IMR-90 (cell line): ENCODE results near the gene NAA10. TPM values are rescaled to one million over a fixed set of nuclear protein-coding genes. Genes with fewer than 3 reads are reported as not detected.

Source experiments
- ATAC-seq: fragments of 200-7000 bp; cut with Tn5 transposase; 2 replicates; pipeline ENCODE4 v1.9.1; 2020; ENCODE audit warnings: low read depth, mild to moderate bottlenecking, moderate library complexity
- BruUV-seq: library from RNA; stranded (reverse); fragments of 400-500 nt; replicated peaks from 2 replicates; lab custom pipeline; 2021; lab: Mats Ljungman, UMichigan
- CTCF ChIA-PET: fragments of 300-600 bp; formaldehyde crosslinking; extraction: SDS; loops from one replicate; lab custom pipeline; 2021; ENCODE audit warnings: antibody characterized with exemption; lab: Yijun Ruan, JAX
- POLR2A ChIA-PET: fragments of 300-600 bp; sonication (Branson Sonifier 250); formaldehyde crosslinking; loops from one replicate; lab custom pipeline; 2022; ENCODE audit warnings: antibody characterized with exemption; ENCODE audit not compliant: unreplicated experiment; lab: Charles Lee
- DNase-seq: peaks from one replicate; pipeline ENCODE4 v3.0.0; 2013
- H2AFZ ChIP-seq: replicated peaks from 2 replicates; pipeline ENCODE3; 2013; ENCODE audit warnings: low read length, mild to moderate bottlenecking; ENCODE audit not compliant: poor library complexity
- H2AK5ac ChIP-seq: 2 replicates; pipeline ENCODE4 v1.6.1; 2013; ENCODE audit warnings: low read depth, low read length, inconsistent platforms
- H2AK9ac ChIP-seq: replicated peaks from 2 replicates; pipeline ENCODE3; 2013; ENCODE audit warnings: mild to moderate bottlenecking, low read depth, low read length, moderate library complexity; ENCODE audit not compliant: poor library complexity
- H2BK120ac ChIP-seq: 2 replicates; pipeline ENCODE4 v1.6.1; 2013; ENCODE audit warnings: low read depth, low read length, inconsistent platforms
- H2BK15ac ChIP-seq: 3 replicates; pipeline ENCODE4 v1.6.1; 2013; ENCODE audit warnings: low read depth, low read length, inconsistent platforms
- H2BK20ac ChIP-seq: 2 replicates; pipeline ENCODE4 v1.6.1; 2013; ENCODE audit warnings: low read depth, mild to moderate bottlenecking, inconsistent platforms, low read length, moderate library complexity
- H2BK5ac ChIP-seq: 2 replicates; pipeline ENCODE4 v1.6.1; 2013; ENCODE audit warnings: mild to moderate bottlenecking, low read depth, low read length, inconsistent platforms; ENCODE audit not compliant: poor library complexity, severe bottlenecking
- H3K14ac ChIP-seq: replicated peaks from 2 replicates; pipeline ENCODE4 v1.6.1; 2013; ENCODE audit warnings: low read depth, low read length, inconsistent platforms
- H3K18ac ChIP-seq: 2 replicates; pipeline ENCODE4 v1.6.1; 2013; ENCODE audit warnings: low read depth, low read length, control low read depth
- H3K23ac ChIP-seq: 2 replicates; pipeline ENCODE4 v1.6.1; 2013; ENCODE audit warnings: low read depth, low read length, inconsistent platforms
- H3K27ac ChIP-seq: 2 replicates; pipeline ENCODE4 v1.5.1; 2013; ENCODE audit warnings: mild to moderate bottlenecking, control low read depth, low read length; ENCODE audit not compliant: insufficient read depth
- H3K27me3 ChIP-seq: 2 replicates; pipeline ENCODE4 v1.6.1; 2013; ENCODE audit warnings: low read length; ENCODE audit not compliant: control insufficient read depth, insufficient read depth
- H3K36me3 ChIP-seq: 2 replicates; pipeline ENCODE4 v1.6.1; 2013; ENCODE audit warnings: low read length, mixed read lengths; ENCODE audit not compliant: control insufficient read depth, insufficient read depth
- H3K4ac ChIP-seq: 2 replicates; pipeline ENCODE4 v1.6.1; 2013; ENCODE audit warnings: low read depth, low read length, inconsistent platforms
- H3K4me1 ChIP-seq: 2 replicates; pipeline ENCODE4 v1.6.1; 2013; ENCODE audit warnings: low read length, mixed read lengths; ENCODE audit not compliant: control insufficient read depth, insufficient read depth
- H3K4me2 ChIP-seq: 2 replicates; pipeline ENCODE4 v1.6.1; 2013; ENCODE audit warnings: low read depth, mild to moderate bottlenecking, control low read depth, low read length, moderate library complexity
- H3K4me3 ChIP-seq: 2 replicates; pipeline ENCODE4 v1.5.1; 2013; ENCODE audit warnings: low read depth, mild to moderate bottlenecking, control low read depth, low read length, moderate library complexity; ENCODE audit not compliant: insufficient read depth
- H3K56ac ChIP-seq: 2 replicates; pipeline ENCODE4 v1.6.1; 2013; ENCODE audit warnings: low read length, inconsistent platforms; ENCODE audit not compliant: insufficient read depth; ENCODE audit errors: extremely low read depth
- H3K79me1 ChIP-seq, 2 experiments: 2 replicates each; pipeline ENCODE4 v1.6.1; 2013; ENCODE audit warnings: low read length in 2 of 2, inconsistent platforms in 1 of 2, low read depth in 1 of 2
- H3K9ac ChIP-seq: 2 replicates; pipeline ENCODE4 v1.6.1; 2013; ENCODE audit warnings: low read depth, low read length, control low read depth
- H3K9me1 ChIP-seq: 2 replicates; pipeline ENCODE4 v1.6.1; 2013; ENCODE audit warnings: low read length, inconsistent platforms; ENCODE audit not compliant: insufficient read depth
- H3K9me3 ChIP-seq: 2 replicates; pipeline ENCODE4 v1.6.1; 2013; ENCODE audit warnings: low read length; ENCODE audit not compliant: control insufficient read depth, insufficient read depth
- H4K20me1 ChIP-seq: 2 replicates; pipeline ENCODE4 v1.6.1; 2013; ENCODE audit warnings: low read length, inconsistent platforms; ENCODE audit not compliant: insufficient read depth
- H4K5ac ChIP-seq: 2 replicates; pipeline ENCODE4 v1.6.1; 2013; ENCODE audit warnings: mild to moderate bottlenecking, low read depth, low read length, control low read depth
- H4K8ac ChIP-seq, 2 experiments: 2 replicates each; pipeline ENCODE4 v1.6.1; 2013; ENCODE audit warnings: low read depth in 2 of 2, low read length in 2 of 2, control low read depth in 1 of 2, inconsistent platforms in 1 of 2
- H4K91ac ChIP-seq: 2 replicates; pipeline ENCODE4 v1.6.1; 2013; ENCODE audit warnings: low read depth, low read length, inconsistent platforms; ENCODE audit not compliant: insufficient read depth
- CHD1 ChIP-seq: IDR thresholded peaks from 2 replicates; pipeline ENCODE4 v1.6.1; 2012; ENCODE audit warnings: low read depth, low read length, improper control_type of control experiment
- FOS ChIP-seq: fragments of 150-350 bp; IDR thresholded peaks from 2 replicates; pipeline ENCODE4 v1.6.1; 2016; ENCODE audit warnings: low read depth, low read length
- MXI1 ChIP-seq: IDR thresholded peaks from 2 replicates; pipeline ENCODE4 v1.6.1; 2012; ENCODE audit warnings: low read depth, mild to moderate bottlenecking, low read length, moderate library complexity, borderline replicate concordance
- POLR2A ChIP-seq: IDR thresholded peaks from 2 replicates; pipeline ENCODE4 v1.6.1; 2012; ENCODE audit warnings: mild to moderate bottlenecking, low read depth, low read length
- RAD21 ChIP-seq: IDR thresholded peaks from 2 replicates; pipeline ENCODE4 v1.6.1; 2012; ENCODE audit warnings: low read length, improper control_type of control experiment
- WGBS, 2 experiments: methylation state at CpG; one replicate each; pipeline versions ENCODE4 v1.1.5 to v1.1.7; 2013; ENCODE audit warnings: missing lambda C conversion rate in 2 of 2; ENCODE audit not compliant: insufficient read length in 1 of 2; ENCODE audit errors: extremely low coverage in 2 of 2; 5-methylcytosine and 5-hydroxymethylcytosine counted together
- dilution Hi-C: fragments of 300-500 bp; cut with HindIII; formaldehyde crosslinking; loops from one replicate; pipeline ENCODE4 v1.14.3; 2018; ENCODE audit warnings: low sequenced_read_pairs; ENCODE audit not compliant: unreplicated experiment
- in situ Hi-C: fragments of 300-500 bp; cut with MboI; formaldehyde crosslinking; loops from 3 replicates; pipeline ENCODE4 v1.14.3; 2019; ENCODE audit warnings: low sequenced_read_pairs, inconsistent platforms, mixed read lengths
- intact Hi-C: fragments of 100-400 bp; cut with micrococcal nuclease; formaldehyde crosslinking; loops from 2 replicates; pipeline ENCODE4 v1.10.0; 2022
- polyA plus RNA-seq, 3 experiments: library from polyadenylated mRNA; depleted of rRNA; stranded (reverse); fragments of >200 nt; gene quantifications; 2 replicates each; pipeline ENCODE4 v1.2.3, GENCODE V29; 2012; ENCODE audit warnings: low replicate concordance in 1 of 3
- total RNA-seq: library from RNA; depleted of rRNA; stranded (reverse); fragments of >200 nt; gene quantifications from 2 replicates; pipeline ENCODE4 v1.2.3, GENCODE V29; 2012

Gene NAA10
- total and polyA plus RNA-seq, 2 of the 4 experiments (the other 2 are of a cell fraction), result 98.6 to 172 TPM

DNA sequence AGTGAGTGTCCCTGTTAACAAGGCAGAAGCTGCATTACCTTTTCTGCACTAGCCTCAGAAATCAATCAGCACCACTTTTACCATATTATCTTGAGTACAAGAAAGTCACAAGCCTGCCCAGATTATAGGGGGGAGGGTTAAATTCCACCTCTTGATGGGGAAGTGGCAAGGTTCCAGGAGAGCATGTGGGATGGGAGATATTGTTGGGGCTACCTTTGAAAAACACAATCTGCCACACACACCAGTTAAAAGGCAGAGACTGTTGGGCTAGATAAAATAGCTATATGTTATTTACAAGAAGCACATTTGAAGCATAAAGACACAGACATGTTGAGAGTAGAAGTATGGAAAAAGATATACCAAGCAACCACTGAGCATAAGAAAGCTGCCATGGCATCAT is 36.9 kb downstream of the NAA10 start (continued):
- TF ChIP-seq CHD1 (no peak), FOS (no peak)

DNA sequence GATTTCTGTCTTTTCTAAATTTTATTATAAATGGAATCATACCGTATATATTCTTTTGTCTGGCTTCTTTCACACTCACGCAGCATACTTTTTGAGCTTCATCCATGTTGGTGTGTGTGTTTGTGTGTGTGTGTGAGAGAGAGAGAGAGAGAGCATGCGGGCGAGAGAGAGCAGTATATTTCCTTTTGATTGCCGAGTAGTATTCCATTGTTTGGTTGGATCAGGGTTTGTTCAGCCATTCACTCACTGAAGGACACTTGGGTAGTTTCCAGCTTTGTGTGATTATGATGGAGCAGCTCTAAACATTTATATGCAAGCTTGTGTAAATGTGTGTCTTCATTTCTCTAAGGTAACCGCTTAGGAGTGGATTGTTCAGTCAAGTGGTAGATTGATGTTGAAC is 45.7 kb downstream of the NAA10 start:
- Histone ChIP-seq H3K4me3 (no peak overlapping the region), H3K27me3 (peaks cover 65% of the 10 kb centered on the region), H2BK5ac (no peak overlapping the region), H3K79me1 (no peaks in the 10 kb centered on the region), H4K5ac (no peak overlapping the region), H3K4me1 (no peaks in the 10 kb centered on the region), H3K27ac (no peak overlapping the region), H3K56ac (no peak overlapping the region), H3K9ac (no peak overlapping the region), H2AFZ (no peak overlapping the region), H3K9me1 (no peaks in the 10 kb centered on the region), H4K91ac (no peak overlapping the region), H3K18ac (no peak overlapping the region), H3K4me2 (no peak overlapping the region), H2BK20ac (no peak overlapping the region), H2AK5ac (no peak overlapping the region), H3K9me3 (peaks cover 9% of the 10 kb centered on the region), H4K8ac (no peak overlapping the region), H2BK120ac (no peak overlapping the region), H2BK15ac (no peak overlapping the region), H2AK9ac (no peak overlapping the region), H3K23ac (no peak overlapping the region), H3K36me3 (no peaks in the 10 kb centered on the region), H3K14ac (no peak overlapping the region), H4K20me1 (no peaks in the 10 kb centered on the region), H3K4ac (no peak overlapping the region)
- DNase-seq, result no peak
- ChIA-PET CTCF (no interaction called here), POLR2A (no interaction called here)
- ATAC-seq, result no peak
- WGBS, 2 experiments, result 67% methylated on average over 1 of the region's 6 CpGs; no CpG with 5 or more reads in 1 of the 2 experiments
- dilution Hi-C loops (no loop called here), intact Hi-C loops (no loop called here), in situ Hi-C loops (no loop called here)
- no TSS peak for BruUV-seq
- TF ChIP-seq POLR2A, result no peak
- TF ChIP-seq CHD1, result no peak
- no peak for TF ChIP-seq RAD21
- TF ChIP-seq MXI1, result no peak
- no peak for TF ChIP-seq FOS
